Colonic mucosa (tissue), 4 donors: Measurements from ENCODE around the gene PRRC1. TPM values are rescaled to one million over a fixed set of nuclear protein-coding genes. Genes with fewer than 3 reads are reported as not detected.

Experiments
- DNase-seq: peaks from one replicate; pipeline ENCODE4 v3.0.0-alpha.2; 2020
- H3K27ac ChIP-seq: fragments of 200-600 bp; one replicate; pipeline ENCODE4 v1.8.0; 2021
- H3K27me3 ChIP-seq: fragments of 200-600 bp; one replicate; pipeline ENCODE4 v1.8.0; 2021
- H3K36me3 ChIP-seq: fragments of 200-600 bp; one replicate; pipeline ENCODE4 v1.8.0; 2021
- H3K4me1 ChIP-seq: fragments of 200-600 bp; one replicate; pipeline ENCODE4 v1.8.0; 2021; ENCODE audit warnings: mild to moderate bottlenecking
- H3K4me3 ChIP-seq: fragments of 200-600 bp; one replicate; pipeline ENCODE4 v1.8.0; 2021
- H3K9ac ChIP-seq, 2 donors: one replicate each; pipeline ENCODE4 v1.7.0; 2013; ENCODE audit warnings: control low read depth in 2 of 2, low read depth in 2 of 2, low read length in 2 of 2
- H3K9me3 ChIP-seq: fragments of 200-600 bp; one replicate; pipeline ENCODE4 v1.8.0; 2021
- intact Hi-C: fragments of 100-400 bp; cut with DNase I; formaldehyde crosslinking; loops from one replicate; pipeline ENCODE4 v1.14.1; 2022
- total RNA-seq, 2 donors: library from RNA; stranded (reverse); fragmentation: NEBNext Ultra II Directional in 1 of 2; extraction: Animal tissue kit (Norgen Biotek cat#: 25700) in 1 of 2; gene quantifications; one replicate each; pipeline ENCODE4 v1.2.1, GENCODE V29; 2021
- TF ChIP-seq, protein P1 (sequence below): fragments of 200-600 bp; IDR thresholded peaks from one replicate; pipeline ENCODE4 v1.8.0; 2022; ENCODE audit warnings: antibody characterized with exemption, mild to moderate bottlenecking
- donor health status: healthy.
- donor health status: DM: no; HTN: no; CAD: no.
- donor health status: DM: no; HTN: no; CAD: no.

The PRRC1 gene
- total RNA-seq, 2 donors from 2014 or later = 73.0 to 79.9 TPM

- TF ChIP-seq, protein P1, sequence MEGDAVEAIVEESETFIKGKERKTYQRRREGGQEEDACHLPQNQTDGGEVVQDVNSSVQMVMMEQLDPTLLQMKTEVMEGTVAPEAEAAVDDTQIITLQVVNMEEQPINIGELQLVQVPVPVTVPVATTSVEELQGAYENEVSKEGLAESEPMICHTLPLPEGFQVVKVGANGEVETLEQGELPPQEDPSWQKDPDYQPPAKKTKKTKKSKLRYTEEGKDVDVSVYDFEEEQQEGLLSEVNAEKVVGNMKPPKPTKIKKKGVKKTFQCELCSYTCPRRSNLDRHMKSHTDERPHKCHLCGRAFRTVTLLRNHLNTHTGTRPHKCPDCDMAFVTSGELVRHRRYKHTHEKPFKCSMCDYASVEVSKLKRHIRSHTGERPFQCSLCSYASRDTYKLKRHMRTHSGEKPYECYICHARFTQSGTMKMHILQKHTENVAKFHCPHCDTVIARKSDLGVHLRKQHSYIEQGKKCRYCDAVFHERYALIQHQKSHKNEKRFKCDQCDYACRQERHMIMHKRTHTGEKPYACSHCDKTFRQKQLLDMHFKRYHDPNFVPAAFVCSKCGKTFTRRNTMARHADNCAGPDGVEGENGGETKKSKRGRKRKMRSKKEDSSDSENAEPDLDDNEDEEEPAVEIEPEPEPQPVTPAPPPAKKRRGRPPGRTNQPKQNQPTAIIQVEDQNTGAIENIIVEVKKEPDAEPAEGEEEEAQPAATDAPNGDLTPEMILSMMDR = no peak
- H3K36me3 ChIP-seq = no peaks in the 10 kb centered on the region
- intact Hi-C loops = no loop called here
These were observed 18.9 kb upstream of the PRRC1 start for GRCh38 chr5:127498548-127498947.

DNA sequence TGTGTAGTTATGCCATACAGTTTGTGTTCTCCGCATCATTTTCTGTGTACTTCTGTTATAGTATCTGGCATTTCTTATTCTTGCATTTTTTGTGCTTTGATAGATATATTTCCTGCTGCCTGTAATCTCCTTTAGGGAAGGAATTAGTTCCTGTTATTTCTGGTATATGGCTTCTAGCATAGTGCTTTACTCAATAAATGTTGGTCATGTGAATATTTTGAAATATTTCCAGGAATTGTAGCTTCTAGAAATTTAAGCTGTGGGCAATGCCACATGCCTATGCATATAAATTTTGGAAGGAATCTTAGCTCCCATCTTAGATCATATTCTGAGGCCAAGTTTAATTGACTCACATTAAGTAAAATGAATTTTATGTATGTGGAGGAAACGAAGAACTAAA is 11.5 kb upstream of the PRRC1 start:
- TF ChIP-seq, protein P1 = no peak
- H3K27me3 ChIP-seq = no peaks in the 10 kb centered on the region
- no peaks in the 10 kb centered on the region for H3K9me3 ChIP-seq
- no peak overlapping the region for H3K4me3 ChIP-seq
- intact Hi-C loops = no loop called here
- H3K27ac ChIP-seq = no peak overlapping the region
- no peak overlapping the region for H3K9ac ChIP-seq
- H3K36me3 ChIP-seq = no peaks in the 10 kb centered on the region
- H3K4me1 ChIP-seq = no peaks in the 10 kb centered on the region
- DNase-seq = no peak

More at GRCh38 chr5:127498548-127498947, 18.9 kb upstream of the PRRC1 start:
- Histone ChIP-seq H3K4me1 (no peaks in the 10 kb centered on the region), H3K4me3 (no peak overlapping the region), H3K9ac (no peak overlapping the region), H3K9me3 (no peaks in the 10 kb centered on the region), H3K27ac (no peak overlapping the region), H3K27me3 (no peaks in the 10 kb centered on the region)
- DNase-seq = no peak

DNA sequence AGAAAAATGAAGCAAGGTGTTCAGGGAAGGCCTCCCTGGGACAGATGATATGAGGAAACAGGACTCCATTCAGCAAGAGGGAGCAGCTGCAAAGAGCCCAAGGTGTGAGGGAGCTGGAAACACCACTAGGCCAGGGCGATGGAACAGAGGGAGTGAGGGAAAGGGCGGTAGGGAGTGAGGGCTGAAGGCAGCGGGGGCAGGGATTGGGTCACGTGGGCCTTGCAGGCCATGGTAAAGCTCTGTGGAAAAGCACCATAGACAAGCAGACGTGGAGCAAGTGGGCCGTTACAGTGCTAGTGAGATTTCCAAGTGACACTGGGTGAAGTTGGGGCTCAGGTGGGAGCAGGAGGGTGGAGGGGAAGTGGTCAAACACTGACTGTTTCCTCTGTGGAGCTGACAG is 10.8 kb upstream of the PRRC1 start:
- intact Hi-C loops = no loop called here
- TF ChIP-seq, protein P1 = no peak
- H3K4me1 ChIP-seq = no peaks in the 10 kb centered on the region
- no peak for DNase-seq
- no peak overlapping the region for H3K4me3 ChIP-seq
- H3K36me3 ChIP-seq = no peaks in the 10 kb centered on the region
- no peak overlapping the region for H3K27ac ChIP-seq
- no peak overlapping the region for H3K9ac ChIP-seq
- H3K27me3 ChIP-seq = no peaks in the 10 kb centered on the region
- H3K9me3 ChIP-seq = no peaks in the 10 kb centered on the region

- Histone ChIP-seq H3K27ac (no peak overlapping the region), H3K9ac (no peak overlapping the region), H3K36me3 (no peaks in the 10 kb centered on the region), H3K4me3 (no peak overlapping the region), H3K9me3 (no peaks in the 10 kb centered on the region), H3K4me1 (no peaks in the 10 kb centered on the region), H3K27me3 (peaks cover 2% of the 10 kb centered on the region)
- intact Hi-C loops = no loop called here
- no peak for DNase-seq
- TF ChIP-seq, protein P1 = no peak
These were observed 8.6 kb upstream of the PRRC1 start for GRCh38 chr5:127508644-127509373.

DNA sequence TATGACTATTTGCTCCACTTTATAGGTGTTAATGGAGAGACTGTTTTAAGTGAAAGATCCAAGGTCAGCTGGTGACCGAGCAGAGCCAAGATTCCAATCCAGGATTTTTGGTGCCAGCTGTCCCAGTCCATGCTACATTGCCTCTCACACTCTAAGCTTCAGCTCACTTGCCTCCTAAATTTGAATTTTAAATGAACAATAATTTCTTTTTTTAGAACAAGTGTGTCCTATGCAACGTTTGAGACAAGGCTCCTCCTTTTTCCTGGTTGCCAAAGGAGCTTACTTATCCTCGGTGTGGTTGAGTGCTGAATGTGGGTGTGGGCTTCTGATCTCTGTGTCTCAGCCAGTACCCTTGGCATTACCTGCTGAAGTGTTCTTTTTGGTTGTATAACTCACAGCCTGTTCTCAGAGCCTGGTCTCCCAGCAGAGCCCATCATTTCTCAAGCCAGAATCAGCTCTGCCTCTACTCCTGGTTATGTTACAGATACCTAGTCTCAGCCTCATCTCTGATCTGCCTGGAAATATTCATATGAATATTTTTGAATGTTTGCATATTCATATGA is 4.0 kb upstream of the PRRC1 start:
- Histone ChIP-seq H3K9ac (no peak overlapping the region), H3K4me3 (no peak overlapping the region), H3K27ac (no peak overlapping the region), H3K9me3 (no peaks in the 10 kb centered on the region), H3K27me3 (peaks cover 2% of the 10 kb centered on the region), H3K4me1 (no peaks in the 10 kb centered on the region), H3K36me3 (no peaks in the 10 kb centered on the region)
- DNase-seq = no peak
- intact Hi-C loops = no loop called here
- TF ChIP-seq, protein P1 = no peak
